CD14-positive monocyte (primary cell): ENCODE measurements around the gene ANKRD34B. TPM values are rescaled to one million over a fixed set of nuclear protein-coding genes. Genes with fewer than 3 reads are reported as not detected.

Source experiments
- DNase-seq, 3 donors: peaks; one replicate each; pipeline ENCODE4 v3.0.0-alpha.2; 2011 to 2022
- H2AFZ ChIP-seq: 2 replicates; pipeline ENCODE4 v1.6.0; 2012; ENCODE audit warnings: mild to moderate bottlenecking, low read depth, low read length, inconsistent platforms; ENCODE audit not compliant: insufficient read depth, poor library complexity, severe bottlenecking
- H3K27ac ChIP-seq, 2 donors: 1 replicate in 1 of 2; 2 replicates in 1 of 2; pipeline ENCODE4 v1.5.1; 2012 to 2013; ENCODE audit warnings: low read length in 2 of 2, control low read depth in 1 of 2, inconsistent platforms in 1 of 2, low read depth in 1 of 2, mild to moderate bottlenecking in 1 of 2
- H3K27me3 ChIP-seq, 2 donors: one replicate each; pipeline versions ENCODE4 v1.6.0 to v1.6.1; 2011 to 2013; ENCODE audit warnings: low read length in 2 of 2; ENCODE audit not compliant: control insufficient read depth in 2 of 2, insufficient read depth in 2 of 2
- H3K36me3 ChIP-seq, 2 donors: replicated peaks in 1 of 2; 1 replicate in 1 of 2; 2 replicates in 1 of 2; pipeline versions ENCODE4 v1.5.1 to v1.6.1; 2012 to 2013; ENCODE audit warnings: low read length in 2 of 2, control low read depth in 1 of 2, inconsistent platforms in 1 of 2, mild to moderate bottlenecking in 1 of 2; ENCODE audit not compliant: insufficient read depth in 2 of 2, control insufficient read depth in 1 of 2
- H3K4me1 ChIP-seq, 2 donors: 1 replicate in 1 of 2; 2 replicates in 1 of 2; pipeline versions ENCODE4 v1.5.1 to v1.6.1; 2012 to 2013; ENCODE audit warnings: low read length in 2 of 2, control low read depth in 1 of 2, inconsistent platforms in 1 of 2, mild to moderate bottlenecking in 1 of 2, moderate library complexity in 1 of 2; ENCODE audit not compliant: insufficient read depth in 2 of 2, control insufficient read depth in 1 of 2
- H3K4me2 ChIP-seq: replicated peaks from 2 replicates; pipeline ENCODE3; 2012; ENCODE audit warnings: low read length, moderate library complexity, mild to moderate bottlenecking; ENCODE audit not compliant: poor library complexity, severe bottlenecking; ENCODE audit errors: extremely low read depth
- H3K4me3 ChIP-seq, 3 experiments: fragments of 200-600 bp in 1 of 3; sonication (generic) in 1 of 3; replicated peaks in 1 of 3; 1 replicate in 2 of 3; 2 replicates in 1 of 3; pipeline ENCODE4 v1.5.1; 2011 to 2013; ENCODE audit warnings: low read length in 3 of 3, mild to moderate bottlenecking in 3 of 3, control low read depth in 2 of 3, low read depth in 2 of 3, inconsistent platforms in 1 of 3, moderate library complexity in 1 of 3
- H3K79me2 ChIP-seq: 2 replicates; pipeline ENCODE4 v1.6.0; 2012; ENCODE audit warnings: mild to moderate bottlenecking, control low read depth, inconsistent platforms, low read length, moderate library complexity; ENCODE audit not compliant: insufficient read depth
- H3K9ac ChIP-seq: 2 replicates; pipeline ENCODE4 v1.6.0; 2017; ENCODE audit warnings: low read length, mild to moderate bottlenecking; ENCODE audit not compliant: insufficient read depth, poor library complexity, severe bottlenecking
- H3K9me3 ChIP-seq, 2 donors: replicated peaks in 1 of 2; 1 replicate in 1 of 2; 2 replicates in 1 of 2; pipeline versions ENCODE4 v1.5.1 to v1.6.1; 2012 to 2013; ENCODE audit warnings: low read length in 2 of 2, control low read depth in 1 of 2; ENCODE audit not compliant: control insufficient read depth in 1 of 2, insufficient read depth in 1 of 2
- H4K20me1 ChIP-seq: 2 replicates; pipeline ENCODE4 v1.6.0; 2012; ENCODE audit warnings: mild to moderate bottlenecking, low read length, control low read depth, moderate library complexity; ENCODE audit not compliant: insufficient read depth
- H3K27ac Mint-ChIP-seq, 7 donors: one replicate each; pipeline ENCODE4 v1.8.0; 2020; ENCODE audit warnings: mild to moderate bottlenecking in 7 of 7, mixed read lengths in 7 of 7, moderate library complexity in 6 of 7, inconsistent platforms in 2 of 7
- H3K27me3 Mint-ChIP-seq, 3 donors: one replicate each; pipeline ENCODE4 v1.8.0; 2021 to 2022; ENCODE audit warnings: low read depth in 3 of 3, mild to moderate bottlenecking in 3 of 3, mixed read lengths in 3 of 3, moderate library complexity in 3 of 3, inconsistent platforms in 1 of 3
- H3K36me3 Mint-ChIP-seq, 2 donors: one replicate each; pipeline ENCODE4 v1.8.0; 2020; ENCODE audit warnings: mixed read lengths in 2 of 2, inconsistent platforms in 1 of 2, mild to moderate bottlenecking in 1 of 2
- H3K4me1 Mint-ChIP-seq: one replicate; pipeline ENCODE4 v1.8.0; 2020; ENCODE audit warnings: mild to moderate bottlenecking, mixed read lengths
- H3K4me3 Mint-ChIP-seq, 2 donors: one replicate each; pipeline ENCODE4 v1.8.0; 2020; ENCODE audit warnings: mild to moderate bottlenecking in 2 of 2, mixed read lengths in 2 of 2, moderate library complexity in 1 of 2
- H3K9me3 Mint-ChIP-seq, 7 donors: one replicate each; pipeline ENCODE4 v1.8.0; 2020 to 2022; ENCODE audit warnings: mixed read lengths in 7 of 7, mild to moderate bottlenecking in 6 of 7, moderate library complexity in 6 of 7, inconsistent platforms in 2 of 7
- CTCF ChIP-seq: fragments of 200-600 bp; IDR thresholded peaks from one replicate; pipeline ENCODE4 v1.8.0; 2022; ENCODE audit warnings: antibody characterized with exemption, mild to moderate bottlenecking
- WGBS: methylation state at CpG from one replicate; pipeline ENCODE4 v1.1.5; 2013; ENCODE audit warnings: missing lambda C conversion rate; ENCODE audit not compliant: insufficient coverage; 5-methylcytosine and 5-hydroxymethylcytosine counted together
- intact Hi-C, 2 donors: fragments of 100-400 bp; cut with micrococcal nuclease; formaldehyde crosslinking; loops; one replicate each; pipeline versions ENCODE4 v1.15.0 to v1.15.1; 2023
- polyA plus RNA-seq, 3 donors: library from polyadenylated mRNA; depleted of rRNA in 1 of 3; unstranded in 2 of 3; stranded (reverse) in 1 of 3; fragments of 300-500 nt in 2 of 3; fragments of >200 nt in 1 of 3; fragmentation: Illumina TruSeq in 2 of 3; gene quantifications; 1 replicate in 2 of 3; 2 replicates in 1 of 3; pipeline ENCODE4 v1.2.3, GENCODE V29; 2012 to 2021

Gene ANKRD34B
- polyA plus RNA-seq, 3 donors = 0.43 to 2.0 (median 1.3) TPM

- Histone ChIP-seq H3K27me3 (peaks cover 16 to 25% of the 10 kb centered on the region in 2 donors), H4K20me1 (no peaks in the 10 kb centered on the region), H2AFZ (no peak overlapping the region), H3K4me1 (no peaks in the 10 kb centered on the region), H3K9ac (no peak overlapping the region), H3K4me3 (no peak overlapping the region), H3K36me3 (no peaks in the 10 kb centered on the region), H3K9me3 (peaks cover 0 to 8% of the 10 kb centered on the region in 2 donors), H3K27ac (no peak overlapping the region), H3K4me2 (no peak overlapping the region), H3K79me2 (no peaks in the 10 kb centered on the region)
- H3K9me3 Mint-ChIP-seq = peaks cover 3 to 24% (median 14%) of the 10 kb centered on the region in 7 donors
- peaks cover 24 to 41% (median 26%) of the 10 kb centered on the region in 3 donors for H3K27me3 Mint-ChIP-seq
- DNase-seq = no peak
- no peaks in the 10 kb centered on the region for H3K36me3 Mint-ChIP-seq
- no peak for TF ChIP-seq CTCF
- intact Hi-C loops = no loop called here
- H3K4me1 Mint-ChIP-seq = no peaks in the 10 kb centered on the region
- 90% methylated on average over 3 of the region's 4 CpGs for WGBS
- no peak overlapping the region for H3K27ac Mint-ChIP-seq
- no peak overlapping the region for H3K4me3 Mint-ChIP-seq
Measured at GRCh38 chr5:80554646-80555045, 15.4 kb downstream of the ANKRD34B start.

- Histone ChIP-seq H3K27ac (no peak overlapping the region), H3K27me3 (no peaks in the 10 kb centered on the region), H3K79me2 (no peaks in the 10 kb centered on the region), H2AFZ (no peak overlapping the region), H3K4me1 (no peaks in the 10 kb centered on the region), H3K9ac (no peak overlapping the region), H3K4me3 (no peak overlapping the region), H3K4me2 (no peak overlapping the region), H4K20me1 (no peaks in the 10 kb centered on the region), H3K9me3 (no peaks in the 10 kb centered on the region), H3K36me3 (peaks cover 7 to 12% of the 10 kb centered on the region in 2 donors)
- H3K27me3 Mint-ChIP-seq = peaks cover 0 to 2% (median 2%) of the 10 kb centered on the region in 3 donors
- intact Hi-C loops = no loop called here
- H3K4me3 Mint-ChIP-seq = no peak overlapping the region
- WGBS = no CpG with 5 or more reads among the region's 3 CpGs
- peaks cover 15 to 17% of the 10 kb centered on the region in 2 donors for H3K36me3 Mint-ChIP-seq
- peaks cover 4% of the 10 kb centered on the region for H3K4me1 Mint-ChIP-seq
- H3K27ac Mint-ChIP-seq = no peak overlapping the region
- TF ChIP-seq CTCF = no peak
- DNase-seq = no peak
- H3K9me3 Mint-ChIP-seq = peaks cover 0 to 9% (median 3%) of the 10 kb centered on the region in 7 donors
Measured at GRCh38 chr5:80541392-80541791, 28.7 kb downstream of the ANKRD34B start.
